DMS 273 (cell line): ENCODE measurements around the gene THBD.

Experiments used
- DNase-seq: peaks from one replicate; lab custom pipeline; 2025; ENCODE audit not compliant: unreplicated experiment; lab: John Stamatoyannopoulos, UW

Gene THBD

GRCh38 chr20:23063168-23063567 lies 13.7 kb upstream of the THBD start:
- DNase-seq = no peak

GRCh38 chr20:23062632-23063031 lies 13.2 kb upstream of the THBD start:
- DNase-seq = no peak

- DNase-seq = peak; percentile 19
Observed at GRCh38 chr20:23061734-23062561, 12.5 kb upstream of the THBD start.

GRCh38 chr20:23061262-23061661 lies 11.8 kb upstream of the THBD start:
- no peak for DNase-seq

GRCh38 chr20:23060629-23061028 lies 11.2 kb upstream of the THBD start:
- DNase-seq = no peak

GRCh38 chr20:23059846-23060245 lies 10.4 kb upstream of the THBD start:
- no peak for DNase-seq

GRCh38 chr20:23059001-23059400 lies 9.5 kb upstream of the THBD start:
- no peak for DNase-seq

GRCh38 chr20:23058240-23058639 lies 8.8 kb upstream of the THBD start:
- DNase-seq = no peak

- DNase-seq = no peak
Observed at GRCh38 chr20:23052904-23053303, 3.4 kb upstream of the THBD start.

- peak; percentile 54 for DNase-seq
Observed at GRCh38 chr20:23050847-23051627, 1.6 kb upstream of the THBD start.

GRCh38 chr20:23050076-23050838 lies 785 bp upstream of the THBD start:
- DNase-seq = peak; percentile 38

GRCh38 chr20:23048283-23049200 lies 930 bp downstream of the THBD start:
- peak; percentile 66 for DNase-seq

- DNase-seq = peak; percentile 33
Observed at GRCh38 chr20:23047738-23048214, 1.7 kb downstream of the THBD start.

GRCh38 chr20:23047001-23047737 lies 2.3 kb downstream of the THBD start:
- no peak for DNase-seq

- DNase-seq = no peak
Observed at GRCh38 chr20:23046431-23046830, 3.0 kb downstream of the THBD start.

GRCh38 chr20:23043376-23043775 lies 6.1 kb downstream of the THBD start:
- no peak for DNase-seq

- no peak for DNase-seq
Observed at GRCh38 chr20:23042270-23042669, 7.2 kb downstream of the THBD start.

GRCh38 chr20:23039885-23040508 lies 9.5 kb downstream of the THBD start:
- no peak for DNase-seq
